ENCODE results near the gene ENAM.

The ENAM gene

DNA sequence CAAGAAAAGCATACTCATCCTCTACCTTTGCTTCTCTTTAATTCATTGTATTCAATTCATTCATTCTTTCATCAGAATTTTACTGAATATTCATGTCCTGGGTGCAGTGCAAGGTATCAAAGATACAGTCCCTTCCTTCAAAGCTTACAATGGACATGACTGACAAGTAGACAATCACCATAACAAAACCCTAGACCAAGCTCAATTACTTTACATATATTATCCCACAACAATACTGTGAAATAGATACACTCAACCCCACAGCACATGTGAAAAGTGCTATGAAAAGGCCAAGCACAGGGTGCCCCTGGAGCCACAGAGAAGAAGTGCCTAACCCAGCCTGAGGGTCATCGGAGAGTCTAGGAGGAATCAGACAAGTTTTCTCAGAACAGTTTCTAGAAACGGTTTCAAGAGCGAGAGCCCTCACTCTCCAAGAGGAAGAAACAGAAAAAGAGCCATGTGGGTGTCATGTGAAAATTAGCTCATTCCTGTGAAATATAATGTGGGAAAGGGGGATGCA, 21.1 kb upstream of the ENAM start:
- H3K79me2 ChIP-seq (ENCODE audit: insufficient read depth, low read length) = no peaks in the 10 kb centered on the region
- H4K20me1 ChIP-seq (ENCODE audit: insufficient read depth, low read length, poor library complexity, severe bottlenecking) = no peaks in the 10 kb centered on the region
- H3F3A ChIP-seq (ENCODE audit: low read depth) = no peaks in the 10 kb centered on the region
- no peaks in the 10 kb centered on the region for H3K9me2 ChIP-seq (replicated peaks; ENCODE audit: low read depth, low read length)
- no peak overlapping the region for H2AFZ ChIP-seq (ENCODE audit: low read length)
- TF ChIP-seq CTCF (conservative IDR thresholded peaks at IDR 0.05; ENCODE audit: low read length) (no peak), EZH2phosphoT487 (IDR thresholded peaks at IDR 0.05; ENCODE audit: borderline replicate concordance) (no peak)
- H3K4me1 ChIP-seq (ENCODE audit: insufficient read depth, low read length, poor library complexity, severe bottlenecking) = no peaks in the 10 kb centered on the region
- H3K36me3 ChIP-seq (ENCODE audit: insufficient read depth, low read length) = no peaks in the 10 kb centered on the region
- no peaks in the 10 kb centered on the region for H3K27me3 ChIP-seq (ENCODE audit: insufficient read depth, low read length, poor library complexity, severe bottlenecking)
- H3K4me2 ChIP-seq (ENCODE audit: low read depth, low read length, poor library complexity, severe bottlenecking) = no peak overlapping the region
- H3K9ac ChIP-seq (ENCODE audit: low read depth, low read length, poor library complexity, severe bottlenecking) = no peak overlapping the region
- H3K4me3 ChIP-seq (ENCODE audit: low read length, poor library complexity, severe bottlenecking) = no peak overlapping the region
- H3K9me3 ChIP-seq (ENCODE audit: insufficient read depth, low read depth, low read length) = no peaks in the 10 kb centered on the region

GRCh38 chr4:70608324-70608723, 20.2 kb upstream of the ENAM start:
- TF ChIP-seq EZH2phosphoT487 (IDR thresholded peaks at IDR 0.05; ENCODE audit: borderline replicate concordance) = no peak
- TF ChIP-seq CTCF (conservative IDR thresholded peaks at IDR 0.05; ENCODE audit: low read length) = no peak
- no peak overlapping the region for H3K4me2 ChIP-seq (ENCODE audit: low read depth, low read length, poor library complexity, severe bottlenecking)

DNA sequence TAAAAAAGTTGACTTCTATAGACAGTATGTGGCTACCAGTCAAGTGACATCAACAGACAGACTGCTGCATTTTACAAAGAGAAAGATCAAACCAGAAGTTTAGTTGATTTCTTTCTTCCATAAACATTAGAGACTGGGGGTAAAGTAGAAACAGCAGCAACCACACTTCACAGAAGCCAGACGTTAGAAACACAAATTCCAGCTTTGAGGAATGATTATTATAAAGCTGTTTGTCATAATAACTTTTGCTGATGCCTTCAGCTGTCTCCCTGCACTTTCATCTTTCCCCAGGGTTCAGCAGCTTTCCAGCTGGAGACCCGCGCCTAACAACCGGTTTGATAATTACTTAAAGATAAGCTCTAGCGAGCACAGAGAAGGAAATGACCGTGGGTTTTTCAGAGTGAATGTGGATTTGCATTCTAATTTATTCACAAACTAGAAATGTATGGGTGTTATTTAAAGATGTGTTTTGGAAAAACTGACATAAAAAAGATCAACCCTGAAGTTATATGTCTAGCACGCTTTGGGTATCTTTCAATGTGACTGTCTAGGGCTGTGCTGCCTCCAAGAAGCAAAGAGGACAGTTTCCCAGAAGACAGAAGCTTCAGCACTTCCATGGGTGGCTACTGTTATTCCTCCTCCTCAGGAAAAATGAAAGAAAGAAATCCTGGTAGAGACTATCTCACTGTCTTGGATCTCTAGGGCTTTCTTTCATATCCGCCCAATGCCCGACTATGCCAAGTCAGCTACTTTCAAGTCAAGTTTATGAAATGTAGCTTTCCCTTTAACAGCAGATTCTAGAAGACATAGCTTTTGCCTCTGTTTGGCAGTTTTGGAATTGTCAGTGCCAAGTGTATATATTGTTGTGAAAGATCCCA, 15.0 kb upstream of the ENAM start:
- Histone ChIP-seq H3K27me3 (ENCODE audit: insufficient read depth, low read length, poor library complexity, severe bottlenecking) (no peaks in the 10 kb centered on the region), H3F3A (ENCODE audit: low read depth) (no peaks in the 10 kb centered on the region), H3K9me3 (ENCODE audit: insufficient read depth, low read depth, low read length) (no peaks in the 10 kb centered on the region), H3K36me3 (ENCODE audit: insufficient read depth, low read length) (no peaks in the 10 kb centered on the region), H3K4me3 (ENCODE audit: low read length, poor library complexity, severe bottlenecking) (peak overlapping the region; percentile 43), H4K20me1 (ENCODE audit: insufficient read depth, low read length, poor library complexity, severe bottlenecking) (no peaks in the 10 kb centered on the region), H3K9me2 (replicated peaks; ENCODE audit: low read depth, low read length) (no peaks in the 10 kb centered on the region), H3K4me2 (ENCODE audit: low read depth, low read length, poor library complexity, severe bottlenecking) (peak overlapping the region; percentile 52), H2AFZ (ENCODE audit: low read length) (peak overlapping the region; percentile 35), H3K79me2 (ENCODE audit: insufficient read depth, low read length) (no peaks in the 10 kb centered on the region), H3K9ac (ENCODE audit: low read depth, low read length, poor library complexity, severe bottlenecking) (peak overlapping the region; percentile 9), H3K4me1 (ENCODE audit: insufficient read depth, low read length, poor library complexity, severe bottlenecking) (peaks cover 7% of the 10 kb centered on the region)
- TF ChIP-seq EZH2phosphoT487 (IDR thresholded peaks at IDR 0.05; ENCODE audit: borderline replicate concordance) (no peak), CTCF (conservative IDR thresholded peaks at IDR 0.05; ENCODE audit: low read length) (no peak)

More at GRCh38 chr4:70608324-70608723, 20.2 kb upstream of the ENAM start:
- H3K79me2 ChIP-seq (ENCODE audit: insufficient read depth, low read length) = no peaks in the 10 kb centered on the region
- H4K20me1 ChIP-seq (ENCODE audit: insufficient read depth, low read length, poor library complexity, severe bottlenecking) = no peaks in the 10 kb centered on the region
- no peaks in the 10 kb centered on the region for H3K36me3 ChIP-seq (ENCODE audit: insufficient read depth, low read length)
- H3F3A ChIP-seq (ENCODE audit: low read depth) = no peaks in the 10 kb centered on the region
- H3K4me3 ChIP-seq (ENCODE audit: low read length, poor library complexity, severe bottlenecking) = no peak overlapping the region
- H3K27me3 ChIP-seq (ENCODE audit: insufficient read depth, low read length, poor library complexity, severe bottlenecking) = no peaks in the 10 kb centered on the region
- H2AFZ ChIP-seq (ENCODE audit: low read length) = no peak overlapping the region
- no peaks in the 10 kb centered on the region for H3K4me1 ChIP-seq (ENCODE audit: insufficient read depth, low read length, poor library complexity, severe bottlenecking)
- no peaks in the 10 kb centered on the region for H3K9me3 ChIP-seq (ENCODE audit: insufficient read depth, low read depth, low read length)
- H3K9ac ChIP-seq (ENCODE audit: low read depth, low read length, poor library complexity, severe bottlenecking) = no peak overlapping the region
- H3K9me2 ChIP-seq (replicated peaks; ENCODE audit: low read depth, low read length) = no peaks in the 10 kb centered on the region
